Mesenchymal stem cell (in vitro differentiated cells and primary cell): ENCODE measurements around the gene TRAF3IP1.
"Not testable (repeated sequence)": the region's sequence is repeated elsewhere in the genome, so short reads cannot be mapped to it uniquely, and the experiment has no call there.

ENCODE experiments used
- DNase-seq: peaks from one replicate; pipeline ENCODE4 v3.0.0-alpha.2; 2013
- H2AFZ ChIP-seq: one replicate; pipeline ENCODE4 v1.6.1; 2013; ENCODE audit warnings: low read depth, mild to moderate bottlenecking, control low read depth, inconsistent platforms, low read length, moderate library complexity
- H2AK5ac ChIP-seq: 2 replicates; pipeline ENCODE4 v1.6.1; 2013; ENCODE audit warnings: low read length, moderate library complexity, mild to moderate bottlenecking, inconsistent platforms; ENCODE audit not compliant: severe bottlenecking
- H2BK120ac ChIP-seq: one replicate; pipeline ENCODE4 v1.6.1; 2013; ENCODE audit warnings: low read depth, mild to moderate bottlenecking, inconsistent platforms, low read length, moderate library complexity
- H2BK12ac ChIP-seq, 2 experiments: one replicate each; pipeline ENCODE4 v1.6.1; 2013; ENCODE audit warnings: inconsistent platforms in 2 of 2, low read length in 2 of 2, mild to moderate bottlenecking in 2 of 2, moderate library complexity in 2 of 2, control low read depth in 1 of 2
- H2BK15ac ChIP-seq: one replicate; pipeline ENCODE4 v1.6.1; 2013; ENCODE audit warnings: mild to moderate bottlenecking, low read depth, inconsistent platforms; ENCODE audit not compliant: poor library complexity, severe bottlenecking
- H2BK5ac ChIP-seq: 2 replicates; pipeline ENCODE4 v1.6.1; 2013; ENCODE audit warnings: low read depth, mild to moderate bottlenecking, low read length, control low read depth, inconsistent platforms; ENCODE audit not compliant: poor library complexity, severe bottlenecking
- H3K14ac ChIP-seq, 2 experiments: one replicate each; pipeline ENCODE4 v1.6.1; 2013; ENCODE audit warnings: inconsistent platforms in 2 of 2, low read length in 2 of 2, control low read depth in 1 of 2, mild to moderate bottlenecking in 1 of 2, moderate library complexity in 1 of 2
- H3K18ac ChIP-seq, 2 experiments: one replicate each; pipeline ENCODE4 v1.6.1; 2013; ENCODE audit warnings: inconsistent platforms in 2 of 2, low read length in 2 of 2, control low read depth in 1 of 2, low read depth in 1 of 2, mild to moderate bottlenecking in 1 of 2
- H3K23ac ChIP-seq, 2 experiments: one replicate each; pipeline ENCODE4 v1.6.1; 2013; ENCODE audit warnings: inconsistent platforms in 2 of 2, low read length in 2 of 2, mild to moderate bottlenecking in 2 of 2, moderate library complexity in 2 of 2, control low read depth in 1 of 2
- H3K27ac ChIP-seq: 2 replicates; pipeline ENCODE4 v1.5.1; 2013; ENCODE audit warnings: mild to moderate bottlenecking, moderate library complexity, low read length, control low read depth, inconsistent platforms; ENCODE audit not compliant: poor library complexity, severe bottlenecking
- H3K27me3 ChIP-seq, 2 experiments: 2 replicates each; pipeline versions ENCODE4 v1.6.1 to v1.7.0; 2013; ENCODE audit warnings: low read length in 2 of 2, mild to moderate bottlenecking in 2 of 2, moderate library complexity in 2 of 2, control low read depth in 1 of 2, inconsistent platforms in 1 of 2; ENCODE audit not compliant: control insufficient read depth in 1 of 2, insufficient read depth in 1 of 2
- H3K36me3 ChIP-seq, 2 experiments: 2 replicates each; pipeline versions ENCODE4 v1.6.1 to v1.7.0; 2013; ENCODE audit warnings: low read length in 2 of 2, control low read depth in 1 of 2, inconsistent platforms in 1 of 2, low read depth in 1 of 2, mild to moderate bottlenecking in 1 of 2; ENCODE audit not compliant: insufficient read depth in 2 of 2, control insufficient read depth in 1 of 2
- H3K4ac ChIP-seq, 2 experiments: one replicate each; pipeline ENCODE4 v1.6.1; 2013; ENCODE audit warnings: inconsistent platforms in 2 of 2, low read length in 2 of 2, mild to moderate bottlenecking in 2 of 2, moderate library complexity in 2 of 2, control low read depth in 1 of 2, low read depth in 1 of 2
- H3K4me1 ChIP-seq: 2 replicates; pipeline ENCODE4 v1.6.1; 2013; ENCODE audit warnings: low read depth, low read length, control low read depth; ENCODE audit not compliant: control insufficient read depth, insufficient read depth
- H3K4me2 ChIP-seq: 2 replicates; pipeline ENCODE4 v1.6.1; 2013; ENCODE audit warnings: low read length, mild to moderate bottlenecking, inconsistent platforms; ENCODE audit not compliant: poor library complexity, severe bottlenecking
- H3K4me3 ChIP-seq, 2 experiments: 2 replicates each; pipeline versions ENCODE4 v1.5.1 to v1.7.0; 2013; ENCODE audit warnings: low read length in 2 of 2, mild to moderate bottlenecking in 2 of 2, control low read depth in 1 of 2, low read depth in 1 of 2; ENCODE audit not compliant: insufficient read depth in 1 of 2
- H3K79me1 ChIP-seq: replicated peaks from 2 replicates; pipeline ENCODE4 v1.6.1; 2013; ENCODE audit warnings: mild to moderate bottlenecking, control low read depth, low read length, inconsistent platforms; ENCODE audit not compliant: poor library complexity, severe bottlenecking
- H3K9ac ChIP-seq: 2 replicates; pipeline ENCODE4 v1.7.0; 2013; ENCODE audit warnings: mild to moderate bottlenecking, low read length, moderate library complexity
- H3K9me3 ChIP-seq: 2 replicates; pipeline ENCODE4 v1.7.0; 2013; ENCODE audit warnings: mild to moderate bottlenecking, low read length; ENCODE audit not compliant: control insufficient read depth
- H4K8ac ChIP-seq: one replicate; pipeline ENCODE4 v1.6.1; 2013; ENCODE audit warnings: inconsistent platforms, mild to moderate bottlenecking, low read length, moderate library complexity
- H4K91ac ChIP-seq: one replicate; pipeline ENCODE4 v1.6.1; 2013; ENCODE audit warnings: mild to moderate bottlenecking, low read length, inconsistent platforms
- WGBS: methylation state at CpG from one replicate; pipeline ENCODE4 v1.1.7; 2013; ENCODE audit warnings: mixed read lengths; 5-methylcytosine and 5-hydroxymethylcytosine counted together

Gene TRAF3IP1

GRCh38 chr2:238441262-238442114, 121.2 kb downstream of the TRAF3IP1 start:
- Histone ChIP-seq H3K27ac (no peak overlapping the region), H4K8ac (no peak overlapping the region), H3K36me3 (peaks cover 33 to 52% of the 10 kb centered on the region in 2 experiments), H4K91ac (no peak overlapping the region), H3K4me3 (no peak overlapping the region), H2BK15ac (no peak overlapping the region), H3K18ac (no peak overlapping the region), H3K9ac (peak overlapping the region; percentile 46), H2BK5ac (no peak overlapping the region), H3K9me3 (no peaks in the 10 kb centered on the region), H3K4me1 (peaks cover 17% of the 10 kb centered on the region), H3K4ac (no peak overlapping the region), H2BK12ac (no peak overlapping the region), H3K4me2 (no peak overlapping the region), H3K14ac (peak overlapping the region in 1 of 2 experiments; percentile 19), H2AK5ac (no peak overlapping the region), H2AFZ (no peak overlapping the region), H3K79me1 (peaks cover 34% of the 10 kb centered on the region), H2BK120ac (no peak overlapping the region), H3K23ac (no peak overlapping the region), H3K27me3 (no peaks in the 10 kb centered on the region)
- DNase-seq: peak; percentile 28
- WGBS: 72% methylated on average over 17 of the region's 17 CpGs

GRCh38 chr2:238442257-238442656, 121.9 kb downstream of the TRAF3IP1 start:
- not testable (repeated sequence) for DNase-seq, H3K4me3 ChIP-seq, H2AK5ac ChIP-seq, H3K4me2 ChIP-seq, H2BK12ac ChIP-seq, H2BK15ac ChIP-seq, H3K23ac ChIP-seq, H3K18ac ChIP-seq, H4K91ac ChIP-seq, H2AFZ ChIP-seq, H3K27ac ChIP-seq, H3K9me3 ChIP-seq, H4K8ac ChIP-seq, H2BK120ac ChIP-seq, H3K27me3 ChIP-seq, H2BK5ac ChIP-seq, H3K9ac ChIP-seq, H3K14ac ChIP-seq, H3K4ac ChIP-seq
- Histone ChIP-seq H3K36me3 (peaks cover 39 to 55% of the 10 kb centered on the region in 2 experiments), H3K4me1 (peaks cover 17% of the 10 kb centered on the region), H3K79me1 (peaks cover 40% of the 10 kb centered on the region)
- 96% methylated on average over 3 of the region's 6 CpGs for WGBS

- H4K91ac ChIP-seq: no peak overlapping the region
- H3K4ac ChIP-seq: no peak overlapping the region
- H2AFZ ChIP-seq: no peak overlapping the region
- no peak overlapping the region for H2BK5ac ChIP-seq
- no peak overlapping the region for H3K23ac ChIP-seq
- peaks cover 52 to 64% of the 10 kb centered on the region in 2 experiments for H3K36me3 ChIP-seq
- H2BK15ac ChIP-seq: no peak overlapping the region
- no peak overlapping the region for H3K18ac ChIP-seq
- H3K79me1 ChIP-seq: peaks cover 53% of the 10 kb centered on the region
- peak overlapping the region; percentile 19 for H4K8ac ChIP-seq
- H2BK12ac ChIP-seq: no peak overlapping the region
- no peak overlapping the region for H2BK120ac ChIP-seq
- H3K14ac ChIP-seq: no peak overlapping the region
- no peaks in the 10 kb centered on the region for H3K9me3 ChIP-seq
- WGBS: 95% methylated on average over 13 of the region's 13 CpGs
- H3K9ac ChIP-seq: no peak overlapping the region
- no peak overlapping the region for H3K4me2 ChIP-seq
- no peak overlapping the region for H2AK5ac ChIP-seq
- DNase-seq: no peak
- no peak overlapping the region for H3K27ac ChIP-seq
- no peaks in the 10 kb centered on the region for H3K27me3 ChIP-seq
- H3K4me3 ChIP-seq: no peak overlapping the region
- H3K4me1 ChIP-seq: peaks cover 15% of the 10 kb centered on the region
Observed at GRCh38 chr2:238444242-238444641, 123.9 kb downstream of the TRAF3IP1 start.

GRCh38 chr2:238445409-238446190, 125.3 kb downstream of the TRAF3IP1 start:
- H2AFZ ChIP-seq: no peak overlapping the region
- H3K18ac ChIP-seq: no peak overlapping the region
- H3K27me3 ChIP-seq: no peaks in the 10 kb centered on the region
- no peak overlapping the region for H2BK15ac ChIP-seq
- peaks cover 12% of the 10 kb centered on the region for H3K4me1 ChIP-seq
- H3K14ac ChIP-seq: no peak overlapping the region
- H3K4ac ChIP-seq: no peak overlapping the region
- H4K8ac ChIP-seq: no peak overlapping the region
- no peak overlapping the region for H3K4me3 ChIP-seq
- H3K23ac ChIP-seq: no peak overlapping the region
- no peak overlapping the region for H3K4me2 ChIP-seq
- no peak overlapping the region for H2BK120ac ChIP-seq
- H3K36me3 ChIP-seq: peaks cover 55 to 72% of the 10 kb centered on the region in 2 experiments
- H4K91ac ChIP-seq: no peak overlapping the region
- no peak overlapping the region for H3K9ac ChIP-seq
- no peak overlapping the region for H2AK5ac ChIP-seq
- peaks cover 56% of the 10 kb centered on the region for H3K79me1 ChIP-seq
- H3K9me3 ChIP-seq: no peaks in the 10 kb centered on the region
- 97% methylated on average over 17 of the region's 17 CpGs for WGBS
- H2BK5ac ChIP-seq: no peak overlapping the region
- H2BK12ac ChIP-seq: no peak overlapping the region
- H3K27ac ChIP-seq: no peak overlapping the region
- DNase-seq: no peak
